T-cell (primary cell): ENCODE results near the gene GPR37. TPM values are rescaled to one million over a fixed set of nuclear protein-coding genes. Genes with fewer than 3 reads are reported as not detected.

Experiments used
- ATAC-seq, 4 experiments: fragments of 200-7000 bp in 3 of 4; fragments of 150-1000 bp in 1 of 4; cut with Tn5 transposase; replicated peaks in 1 of 4; 1 replicate in 3 of 4; 2 replicates in 1 of 4; pipeline ENCODE4 v1.10.0; 2021; ENCODE audit warnings: moderate library complexity in 3 of 4, mild to moderate bottlenecking in 2 of 4, moderate number of reproducible peaks in 1 of 4
- CTCF ChIA-PET, 2 donors: fragments of 300-600 bp; sonication (Branson Sonifier 250); formaldehyde crosslinking; loops; one replicate each; lab custom pipeline; 2022; ENCODE audit warnings: antibody characterized with exemption in 2 of 2; lab: Charles Lee
- POLR2A ChIA-PET, 2 donors: fragments of 300-600 bp; sonication (Branson Sonifier 250); formaldehyde crosslinking; loops; one replicate each; lab custom pipeline; 2022; ENCODE audit warnings: antibody characterized with exemption in 2 of 2; lab: Charles Lee
- DNase-seq, 35 experiments: peaks; one replicate each; pipeline versions ENCODE4 v3.0.0 to v3.0.0-alpha.2; 2013 to 2023
- H3K27ac ChIP-seq: one replicate; pipeline ENCODE4 v1.5.1; 2013; ENCODE audit warnings: low read length
- H3K27me3 ChIP-seq, 2 experiments: replicated peaks in 1 of 2; 1 replicate in 1 of 2; 2 replicates in 1 of 2; pipeline versions ENCODE4 v1.6.1 to v1.7.0; 2013; ENCODE audit warnings: low read length in 1 of 2, mixed read lengths in 1 of 2; ENCODE audit not compliant: control insufficient read depth in 2 of 2, insufficient read depth in 2 of 2; ENCODE audit errors: extremely low read depth in 1 of 2
- H3K36me3 ChIP-seq, 2 donors: 1 replicate in 1 of 2; 2 replicates in 1 of 2; pipeline versions ENCODE4 v1.6.1 to v1.7.0; 2013; ENCODE audit warnings: low read length in 1 of 2; ENCODE audit not compliant: control insufficient read depth in 2 of 2, insufficient read depth in 1 of 2; ENCODE audit errors: extremely low read depth in 1 of 2
- H3K4me1 ChIP-seq, 2 experiments: 1 replicate in 1 of 2; 2 replicates in 1 of 2; pipeline versions ENCODE4 v1.6.1 to v1.7.0; 2013; ENCODE audit warnings: low read length in 2 of 2, mixed read lengths in 1 of 2; ENCODE audit not compliant: insufficient read depth in 2 of 2, control insufficient read depth in 1 of 2; ENCODE audit errors: extremely low read depth in 1 of 2
- H3K4me3 ChIP-seq, 2 donors: 1 replicate in 1 of 2; 2 replicates in 1 of 2; pipeline versions ENCODE4 v1.5.1 to v1.7.0; 2013; ENCODE audit warnings: mild to moderate bottlenecking in 2 of 2, low read length in 1 of 2, moderate library complexity in 1 of 2; ENCODE audit not compliant: control insufficient read depth in 1 of 2; ENCODE audit errors: extremely low read depth in 1 of 2
- H3K9me3 ChIP-seq: 2 replicates; pipeline ENCODE4 v1.7.0; 2013
- H3K27ac Mint-ChIP-seq, 2 donors: one replicate each; pipeline ENCODE4 v1.8.0; 2020 to 2021; ENCODE audit warnings: mild to moderate bottlenecking in 2 of 2, mixed read lengths in 2 of 2
- H3K27me3 Mint-ChIP-seq, 2 donors: one replicate each; pipeline ENCODE4 v1.8.0; 2021 to 2022; ENCODE audit warnings: mixed read lengths in 2 of 2
- H3K36me3 Mint-ChIP-seq: one replicate; pipeline ENCODE4 v1.8.0; 2021; ENCODE audit warnings: mixed read lengths
- H3K4me1 Mint-ChIP-seq, 3 donors: one replicate each; pipeline ENCODE4 v1.8.0; 2020 to 2022; ENCODE audit warnings: mixed read lengths in 3 of 3, mild to moderate bottlenecking in 1 of 3
- H3K4me3 Mint-ChIP-seq, 3 donors: one replicate each; pipeline ENCODE4 v1.8.0; 2020 to 2022; ENCODE audit warnings: mild to moderate bottlenecking in 3 of 3, mixed read lengths in 3 of 3, moderate library complexity in 3 of 3
- H3K9me3 Mint-ChIP-seq, 3 donors: one replicate each; pipeline ENCODE4 v1.8.0; 2020 to 2022; ENCODE audit warnings: mixed read lengths in 3 of 3
- WGBS: methylation state at CpG from one replicate; pipeline ENCODE4 v1.1.5; 2013; ENCODE audit warnings: missing lambda C conversion rate; ENCODE audit not compliant: insufficient coverage; 5-methylcytosine and 5-hydroxymethylcytosine counted together
- total RNA-seq, 35 experiments: library from RNA in 6 of 35; stranded (reverse) in 6 of 35; fragments of 120-200 nt in 1 of 35; gene quantifications; one replicate each; pipeline versions ENCODE4 v1.2.1 to v1.2.4 and lab custom pipeline; 2013 to 2026

GPR37 gene
- total RNA-seq, 5 donors from 2014 or later (not counting 1 experiment from before 2014, with no cell fraction given) = not detected

- no peak for ATAC-seq
- H3K36me3 Mint-ChIP-seq = no peaks in the 10 kb centered on the region
- no CpG with 5 or more reads among the region's 4 CpGs for WGBS
Measured at GRCh38 chr7:124724507-124725192, 40.9 kb downstream of the GPR37 start.

GRCh38 chr7:124724079-124724478 lies 41.5 kb downstream of the GPR37 start:
- H3K4me3 ChIP-seq = no peak overlapping the region
- WGBS = no CpG with 5 or more reads among the region's 5 CpGs
- H3K36me3 Mint-ChIP-seq = no peaks in the 10 kb centered on the region
- CTCF ChIA-PET = no interaction called here
- H3K27me3 Mint-ChIP-seq = peaks cover 0 to 5% of the 10 kb centered on the region in 2 donors
- H3K27ac ChIP-seq = no peak overlapping the region
- no peaks in the 10 kb centered on the region for H3K9me3 ChIP-seq
- H3K4me1 ChIP-seq = no peaks in the 10 kb centered on the region
- ATAC-seq = no peak
- POLR2A ChIA-PET = no interaction called here
- H3K27me3 ChIP-seq = no peaks in the 10 kb centered on the region
- no peaks in the 10 kb centered on the region for H3K9me3 Mint-ChIP-seq
- DNase-seq = no peak
- H3K36me3 ChIP-seq = no peaks in the 10 kb centered on the region
- H3K4me1 Mint-ChIP-seq = no peaks in the 10 kb centered on the region
- no peak overlapping the region for H3K4me3 Mint-ChIP-seq
- H3K27ac Mint-ChIP-seq = no peak overlapping the region

More at GRCh38 chr7:124724507-124725192, 40.9 kb downstream of the GPR37 start:
- Mint-ChIP-seq H3K27me3 (peaks cover 0 to 5% of the 10 kb centered on the region in 2 donors), H3K4me1 (no peaks in the 10 kb centered on the region), H3K9me3 (peaks cover 0 to 1% (median 0%) of the 10 kb centered on the region in 3 donors), H3K4me3 (no peak overlapping the region), H3K27ac (no peak overlapping the region)
- Histone ChIP-seq H3K4me1 (no peaks in the 10 kb centered on the region), H3K27me3 (no peaks in the 10 kb centered on the region), H3K9me3 (no peaks in the 10 kb centered on the region), H3K27ac (no peak overlapping the region), H3K4me3 (no peak overlapping the region), H3K36me3 (no peaks in the 10 kb centered on the region)
- ChIA-PET POLR2A (no interaction called here), CTCF (no interaction called here)
- DNase-seq = no peak

- CTCF ChIA-PET = no interaction called here
- Histone ChIP-seq H3K9me3 (no peaks in the 10 kb centered on the region), H3K36me3 (no peaks in the 10 kb centered on the region), H3K4me1 (no peaks in the 10 kb centered on the region), H3K4me3 (no peak overlapping the region), H3K27me3 (no peaks in the 10 kb centered on the region), H3K27ac (no peak overlapping the region)
- H3K4me3 Mint-ChIP-seq = no peak overlapping the region
- H3K9me3 Mint-ChIP-seq = peaks cover 0 to 2% (median 0%) of the 10 kb centered on the region in 3 donors
- POLR2A ChIA-PET = no interaction called here
- no peaks in the 10 kb centered on the region for H3K4me1 Mint-ChIP-seq
- WGBS = no CpG with 5 or more reads among the region's 2 CpGs
- no peak overlapping the region for H3K27ac Mint-ChIP-seq
- no peak for ATAC-seq
- peaks cover 0 to 5% of the 10 kb centered on the region in 2 donors for H3K27me3 Mint-ChIP-seq
- no peaks in the 10 kb centered on the region for H3K36me3 Mint-ChIP-seq
- DNase-seq = no peak
Measured at GRCh38 chr7:124723012-124723411, 42.6 kb downstream of the GPR37 start.

DNA sequence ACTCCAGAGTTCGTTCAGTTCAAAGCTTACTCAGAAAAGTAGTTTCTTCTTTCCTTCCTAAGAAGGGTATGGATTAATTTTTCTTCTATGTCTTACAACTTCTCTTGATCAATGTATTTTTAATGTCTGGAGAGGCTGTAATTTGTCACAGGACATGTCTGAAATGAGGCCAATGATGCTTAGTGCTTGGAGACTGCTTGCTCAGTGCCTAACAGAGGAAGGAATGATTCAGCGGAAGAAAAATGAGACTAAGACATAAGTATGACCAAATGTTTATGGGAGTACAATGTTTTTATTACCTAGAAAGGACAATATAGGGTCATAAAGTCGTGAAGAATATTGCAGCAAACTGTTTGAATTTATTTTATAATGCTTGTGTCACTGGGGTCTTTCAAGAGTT lies 43.3 kb downstream of the GPR37 start:
- WGBS = no CpG with 5 or more reads among the region's 3 CpGs
- Histone ChIP-seq H3K9me3 (no peaks in the 10 kb centered on the region), H3K4me1 (no peaks in the 10 kb centered on the region), H3K4me3 (no peak overlapping the region), H3K27ac (no peak overlapping the region), H3K27me3 (no peaks in the 10 kb centered on the region), H3K36me3 (no peaks in the 10 kb centered on the region)
- Mint-ChIP-seq H3K27me3 (peaks cover 0 to 5% of the 10 kb centered on the region in 2 donors), H3K36me3 (no peaks in the 10 kb centered on the region), H3K9me3 (peaks cover 0 to 3% (median 0%) of the 10 kb centered on the region in 3 donors), H3K27ac (no peak overlapping the region), H3K4me3 (no peak overlapping the region), H3K4me1 (no peaks in the 10 kb centered on the region)
- ATAC-seq = no peak
- CTCF ChIA-PET = no interaction called here
- no peak for DNase-seq
- POLR2A ChIA-PET = no interaction called here

DNA sequence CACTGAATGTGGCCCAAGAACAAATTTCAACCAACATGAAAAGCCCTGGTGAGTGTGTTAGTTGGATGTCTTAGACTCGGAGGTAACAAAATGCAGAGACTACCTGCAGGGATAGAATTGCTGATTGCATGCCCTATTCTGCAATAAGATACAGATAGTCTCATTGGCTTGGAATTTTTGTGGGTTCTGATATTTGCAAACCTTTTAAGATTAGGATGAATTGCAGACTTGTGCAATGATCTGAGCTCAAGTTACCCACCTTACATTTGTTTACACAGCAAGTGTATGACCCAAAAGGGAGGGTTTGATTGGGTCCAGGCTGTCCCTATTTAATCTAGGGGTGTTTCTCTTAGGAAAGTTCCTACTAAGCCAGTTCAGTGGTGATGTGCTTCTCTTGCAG lies 45.4 kb downstream of the GPR37 start:
- no peak for DNase-seq
- no peak overlapping the region for H3K27ac Mint-ChIP-seq
- ChIA-PET POLR2A (no interaction called here), CTCF (no interaction called here)
- no peaks in the 10 kb centered on the region for H3K9me3 ChIP-seq
- no peak overlapping the region for H3K4me3 Mint-ChIP-seq
- H3K36me3 ChIP-seq = no peaks in the 10 kb centered on the region
- no peaks in the 10 kb centered on the region for H3K36me3 Mint-ChIP-seq
- peaks cover 0 to 9% (median 4%) of the 10 kb centered on the region in 3 donors for H3K9me3 Mint-ChIP-seq
- no peaks in the 10 kb centered on the region for H3K27me3 ChIP-seq
- H3K4me1 Mint-ChIP-seq = no peaks in the 10 kb centered on the region
- no peak overlapping the region for H3K27ac ChIP-seq
- H3K27me3 Mint-ChIP-seq = no peaks in the 10 kb centered on the region
- no peak overlapping the region for H3K4me3 ChIP-seq
- H3K4me1 ChIP-seq = no peaks in the 10 kb centered on the region
- WGBS = 60% methylated on average over 1 of the region's 1 CpG
- ATAC-seq = no peak

DNA sequence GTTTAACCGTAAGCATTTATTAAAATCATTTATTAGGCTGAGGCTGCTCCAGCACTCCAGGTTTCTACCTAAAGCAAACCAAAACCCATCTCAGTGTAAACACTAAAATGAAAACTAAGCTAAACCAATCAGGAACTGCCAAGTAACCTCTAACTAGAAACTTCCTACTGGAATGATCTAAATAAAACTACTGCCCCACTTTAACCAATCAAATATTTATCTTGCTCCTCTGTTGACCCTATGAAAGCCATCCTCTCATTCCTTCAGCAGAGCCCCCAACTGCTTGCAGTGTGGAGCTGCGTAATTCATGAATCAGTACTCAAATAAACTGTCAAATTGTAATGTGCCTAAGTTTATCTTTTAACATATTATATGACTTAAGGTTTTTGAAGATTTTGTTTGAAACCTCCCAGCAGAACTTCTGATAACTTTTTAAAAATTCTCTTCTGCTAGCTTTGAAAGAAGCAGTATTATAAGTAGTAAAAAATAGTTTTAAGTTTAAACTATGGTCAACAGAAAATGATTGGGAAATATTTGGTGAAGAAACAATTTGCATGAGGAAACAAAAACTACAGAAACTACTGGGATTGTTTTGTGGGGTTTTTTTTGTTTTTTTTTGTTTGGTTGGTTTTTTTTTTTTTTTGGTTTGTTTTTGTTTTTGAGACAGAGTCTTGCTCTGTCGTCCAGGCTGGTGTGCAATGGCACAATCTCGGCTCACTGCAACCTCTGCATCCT lies 47.4 kb downstream of the GPR37 start:
- Histone ChIP-seq H3K27ac (no peak overlapping the region), H3K27me3 (no peaks in the 10 kb centered on the region), H3K4me1 (no peaks in the 10 kb centered on the region), H3K36me3 (no peaks in the 10 kb centered on the region), H3K4me3 (no peak overlapping the region), H3K9me3 (no peaks in the 10 kb centered on the region)
- Mint-ChIP-seq H3K4me3 (no peak overlapping the region), H3K27me3 (no peaks in the 10 kb centered on the region), H3K4me1 (no peaks in the 10 kb centered on the region), H3K36me3 (no peaks in the 10 kb centered on the region), H3K27ac (no peak overlapping the region), H3K9me3 (peaks cover 0 to 9% (median 4%) of the 10 kb centered on the region in 3 donors)
- POLR2A ChIA-PET = no interaction called here
- WGBS = 60% methylated on average over 1 of the region's 4 CpGs
- ATAC-seq (no peak), DNase-seq (no peak)
- CTCF ChIA-PET = no interaction called here
